ENCODE measurements around the gene ZC3H6. TPM values are rescaled to one million over a fixed set of nuclear protein-coding genes. Genes with fewer than 3 reads are reported as not detected.

The ZC3H6 gene
- polyA plus RNA-seq, 1 of the 3 experiments (the other 2 are of a cell fraction), result 0.71 TPM

DNA sequence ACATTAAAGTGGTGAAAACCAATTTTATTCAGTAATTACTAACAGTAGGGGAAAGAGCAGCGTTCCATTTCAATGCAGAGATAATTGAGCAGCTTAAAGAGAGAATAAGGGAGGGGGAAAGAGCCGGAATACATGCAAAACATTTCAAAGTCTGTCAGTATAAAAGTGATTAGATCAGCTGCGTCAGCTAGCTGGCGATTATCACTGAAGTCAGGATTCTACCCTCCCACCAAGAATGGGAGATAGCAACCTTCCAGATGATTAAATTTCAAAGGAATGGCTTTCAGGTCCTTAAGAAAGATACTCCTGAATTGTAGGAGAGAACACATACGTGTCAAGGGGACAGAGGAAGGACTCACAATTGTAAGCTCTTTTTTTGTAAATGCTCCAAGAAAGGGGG, 2.7 kb upstream of the ZC3H6 start:
- Histone ChIP-seq H3K9me3 (no peaks in the 10 kb centered on the region), H3F3A (replicated peaks; ENCODE audit: insufficient read depth) (peaks cover 3% of the 10 kb centered on the region), H2AFZ (ENCODE audit: low read depth) (no peak overlapping the region), H3K36me3 (replicated peaks in 1 of 2; ENCODE audit: control insufficient read depth in 1 of 2, insufficient read depth in 2 of 2, low read length in 1 of 2) (peaks cover 0 to 5% of the 10 kb centered on the region in 2 experiments), H3K9me2 (no peaks in the 10 kb centered on the region), H3K4me3 (ENCODE audit: low read depth in 2 of 2, low read length in 1 of 2) (no peak overlapping the region), H3K27ac (ENCODE audit: low read depth in 2 of 2, low read length in 1 of 2) (no peak overlapping the region), H3K79me2 (ENCODE audit: insufficient read depth) (peaks cover 13% of the 10 kb centered on the region), H3K4me1 (ENCODE audit: control insufficient read depth in 1 of 2, insufficient read depth in 2 of 2, low read depth in 1 of 2, low read length in 1 of 2) (peaks cover 0 to 5% of the 10 kb centered on the region in 2 experiments; a peak in 2 of 4 replicates), H3K27me3 (ENCODE audit: insufficient read depth) (no peaks in the 10 kb centered on the region), H4K20me1 (ENCODE audit: insufficient read depth) (no peaks in the 10 kb centered on the region), H3K9ac (no peak overlapping the region), H3K4me2 (no peak overlapping the region)
- no peak for DNase-seq
- ChIA-PET POLR2A (no interaction called here), CTCF (interaction anchor here (0.8 to 1.9 kb wide), 2 partner anchors 13 to 263 kb away, joined by 3 to 8 read pairs; no protein-coding TSS in a partner anchor)
- no peak for TF ChIP-seq FOSL2 (IDR thresholded peaks at IDR 0.05; ENCODE audit: borderline replicate concordance, low read depth)
- TF ChIP-seq, protein P1, sequence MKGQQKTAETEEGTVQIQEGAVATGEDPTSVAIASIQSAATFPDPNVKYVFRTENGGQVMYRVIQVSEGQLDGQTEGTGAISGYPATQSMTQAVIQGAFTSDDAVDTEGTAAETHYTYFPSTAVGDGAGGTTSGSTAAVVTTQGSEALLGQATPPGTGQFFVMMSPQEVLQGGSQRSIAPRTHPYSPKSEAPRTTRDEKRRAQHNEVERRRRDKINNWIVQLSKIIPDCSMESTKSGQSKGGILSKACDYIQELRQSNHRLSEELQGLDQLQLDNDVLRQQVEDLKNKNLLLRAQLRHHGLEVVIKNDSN (IDR thresholded peaks at IDR 0.05; ENCODE audit: borderline replicate concordance, low read depth), result no peak
- TF ChIP-seq GABPA (IDR thresholded peaks at IDR 0.05; ENCODE audit: low read depth), result no peak
- no peak for TF ChIP-seq FOXM1 (IDR thresholded peaks at IDR 0.05; ENCODE audit: low read depth)
- no peak for TF ChIP-seq RFX5 (IDR thresholded peaks at IDR 0.05; ENCODE audit: low read length)
- TF ChIP-seq POLR2AphosphoS5 (IDR thresholded peaks at IDR 0.05; ENCODE audit: low read depth, low read length), result no peak
- TF ChIP-seq, protein P2, sequence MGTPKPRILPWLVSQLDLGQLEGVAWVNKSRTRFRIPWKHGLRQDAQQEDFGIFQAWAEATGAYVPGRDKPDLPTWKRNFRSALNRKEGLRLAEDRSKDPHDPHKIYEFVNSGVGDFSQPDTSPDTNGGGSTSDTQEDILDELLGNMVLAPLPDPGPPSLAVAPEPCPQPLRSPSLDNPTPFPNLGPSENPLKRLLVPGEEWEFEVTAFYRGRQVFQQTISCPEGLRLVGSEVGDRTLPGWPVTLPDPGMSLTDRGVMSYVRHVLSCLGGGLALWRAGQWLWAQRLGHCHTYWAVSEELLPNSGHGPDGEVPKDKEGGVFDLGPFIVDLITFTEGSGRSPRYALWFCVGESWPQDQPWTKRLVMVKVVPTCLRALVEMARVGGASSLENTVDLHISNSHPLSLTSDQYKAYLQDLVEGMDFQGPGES (IDR thresholded peaks at IDR 0.05; ENCODE audit: low read depth, low read length), result no peak
- TF ChIP-seq SIN3A (IDR thresholded peaks at IDR 0.05; ENCODE audit: borderline replicate concordance, low read depth, low read length), result no peak
- TF ChIP-seq TAF1 (IDR thresholded peaks at IDR 0.05; ENCODE audit: borderline replicate concordance, low read depth, low read length), result no peak
- TF ChIP-seq, protein P3, sequence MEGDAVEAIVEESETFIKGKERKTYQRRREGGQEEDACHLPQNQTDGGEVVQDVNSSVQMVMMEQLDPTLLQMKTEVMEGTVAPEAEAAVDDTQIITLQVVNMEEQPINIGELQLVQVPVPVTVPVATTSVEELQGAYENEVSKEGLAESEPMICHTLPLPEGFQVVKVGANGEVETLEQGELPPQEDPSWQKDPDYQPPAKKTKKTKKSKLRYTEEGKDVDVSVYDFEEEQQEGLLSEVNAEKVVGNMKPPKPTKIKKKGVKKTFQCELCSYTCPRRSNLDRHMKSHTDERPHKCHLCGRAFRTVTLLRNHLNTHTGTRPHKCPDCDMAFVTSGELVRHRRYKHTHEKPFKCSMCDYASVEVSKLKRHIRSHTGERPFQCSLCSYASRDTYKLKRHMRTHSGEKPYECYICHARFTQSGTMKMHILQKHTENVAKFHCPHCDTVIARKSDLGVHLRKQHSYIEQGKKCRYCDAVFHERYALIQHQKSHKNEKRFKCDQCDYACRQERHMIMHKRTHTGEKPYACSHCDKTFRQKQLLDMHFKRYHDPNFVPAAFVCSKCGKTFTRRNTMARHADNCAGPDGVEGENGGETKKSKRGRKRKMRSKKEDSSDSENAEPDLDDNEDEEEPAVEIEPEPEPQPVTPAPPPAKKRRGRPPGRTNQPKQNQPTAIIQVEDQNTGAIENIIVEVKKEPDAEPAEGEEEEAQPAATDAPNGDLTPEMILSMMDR (IDR thresholded peaks at IDR 0.05), result no peak
- TF ChIP-seq ELF1 (IDR thresholded peaks at IDR 0.05), result no peak
- no peak for TF ChIP-seq EZH2phosphoT487 (IDR thresholded peaks at IDR 0.05; ENCODE audit: borderline replicate concordance, low read depth)
- TF ChIP-seq RCOR1 (IDR thresholded peaks at IDR 0.05; ENCODE audit: low read length), result no peak
- no peak for TF ChIP-seq FOXJ3 (CRISPR knock-in tag; IDR thresholded peaks at IDR 0.05)
- TF ChIP-seq, protein P4, sequence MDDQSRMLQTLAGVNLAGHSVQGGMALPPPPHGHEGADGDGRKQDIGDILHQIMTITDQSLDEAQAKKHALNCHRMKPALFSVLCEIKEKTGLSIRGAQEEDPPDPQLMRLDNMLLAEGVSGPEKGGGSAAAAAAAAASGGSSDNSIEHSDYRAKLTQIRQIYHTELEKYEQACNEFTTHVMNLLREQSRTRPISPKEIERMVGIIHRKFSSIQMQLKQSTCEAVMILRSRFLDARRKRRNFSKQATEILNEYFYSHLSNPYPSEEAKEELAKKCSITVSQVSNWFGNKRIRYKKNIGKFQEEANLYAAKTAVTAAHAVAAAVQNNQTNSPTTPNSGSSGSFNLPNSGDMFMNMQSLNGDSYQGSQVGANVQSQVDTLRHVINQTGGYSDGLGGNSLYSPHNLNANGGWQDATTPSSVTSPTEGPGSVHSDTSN (IDR thresholded peaks at IDR 0.05), result no peak
- WGBS (ENCODE audit: low lambda C conversion rate), result 95% methylated on average over 5 of the region's 5 CpGs
